PFSK-1 (cell line): ENCODE data around the gene ANXA1.

Source experiments
- FOXP2 ChIP-seq: optimal IDR thresholded peaks from 2 replicates; pipeline ENCODE3; 2011; ENCODE audit warnings: borderline replicate concordance, control low read depth, inconsistent platforms; ENCODE audit not compliant: insufficient read depth; ENCODE audit errors: extremely low read length, extremely low read depth
- POLR2AphosphoS5 ChIP-seq: IDR thresholded peaks from 2 replicates; pipeline ENCODE4 v1.6.1; 2012; ENCODE audit warnings: low read depth, mild to moderate bottlenecking, control low read depth, low read length, moderate library complexity
- REST ChIP-seq, 2 experiments: IDR thresholded peaks; 2 replicates each; pipeline versions ENCODE4 v1.6.1 to v1.8.0; 2011 to 2012; ENCODE audit warnings: low read depth in 2 of 2, low read length in 2 of 2, control low read depth in 1 of 2, inconsistent platforms in 1 of 2, mild to moderate bottlenecking in 1 of 2, moderate library complexity in 1 of 2; ENCODE audit not compliant: insufficient read depth in 1 of 2
- SIN3A ChIP-seq: IDR thresholded peaks from 2 replicates; pipeline ENCODE4 v1.6.1; 2012; ENCODE audit warnings: mild to moderate bottlenecking, low read length, moderate library complexity, borderline replicate concordance; ENCODE audit not compliant: insufficient read depth
- TAF1 ChIP-seq: IDR thresholded peaks from 2 replicates; pipeline ENCODE4 v1.6.1; 2012; ENCODE audit warnings: low read length, control low read depth, borderline replicate concordance; ENCODE audit not compliant: insufficient read depth

ANXA1 gene

GRCh38 chr9:73157811-73158210, 6.1 kb downstream of the ANXA1 start:
- TF ChIP-seq TAF1 (no peak), POLR2AphosphoS5 (no peak), SIN3A (no peak), REST (IDR thresholded peaks at IDR 0.05; ENCODE audit: insufficient read depth in 1 of 2, low read depth in 2 of 2, low read length in 2 of 2) (no peak), FOXP2 (no peak)

GRCh38 chr9:73158723-73159122, 7.1 kb downstream of the ANXA1 start:
- TF ChIP-seq REST (IDR thresholded peaks at IDR 0.05; ENCODE audit: insufficient read depth in 1 of 2, low read depth in 2 of 2, low read length in 2 of 2) (no peak), TAF1 (no peak), POLR2AphosphoS5 (no peak), SIN3A (no peak), FOXP2 (no peak)

- TF ChIP-seq REST (IDR thresholded peaks at IDR 0.05; ENCODE audit: insufficient read depth in 1 of 2, low read depth in 2 of 2, low read length in 2 of 2): no peak
- no peak for TF ChIP-seq POLR2AphosphoS5
- no peak for TF ChIP-seq TAF1
- TF ChIP-seq FOXP2: no peak
- no peak for TF ChIP-seq SIN3A
Measured at GRCh38 chr9:73160868-73161267, 9.2 kb downstream of the ANXA1 start.

- TF ChIP-seq FOXP2: no peak
- no peak for TF ChIP-seq REST (IDR thresholded peaks at IDR 0.05; ENCODE audit: insufficient read depth in 1 of 2, low read depth in 2 of 2, low read length in 2 of 2)
- no peak for TF ChIP-seq POLR2AphosphoS5
- no peak for TF ChIP-seq TAF1
- no peak for TF ChIP-seq SIN3A
Measured at GRCh38 chr9:73162987-73163768, 11.5 kb downstream of the ANXA1 start.

GRCh38 chr9:73165911-73166310, 14.2 kb downstream of the ANXA1 start:
- TF ChIP-seq SIN3A: no peak
- TF ChIP-seq FOXP2: no peak
- TF ChIP-seq POLR2AphosphoS5: no peak
- no peak for TF ChIP-seq REST (IDR thresholded peaks at IDR 0.05; ENCODE audit: insufficient read depth in 1 of 2, low read depth in 2 of 2, low read length in 2 of 2)
- no peak for TF ChIP-seq TAF1
